ENCODE data around the gene ZNF689. TPM values are rescaled to one million over a fixed set of nuclear protein-coding genes. Genes with fewer than 3 reads are reported as not detected.
A peak's percentile ranks its signal among the peaks of the same experiment; 100 is the strongest.

ZNF689 gene
- total RNA-seq, 1 experiment from 2014 or later = 11.7 TPM

GRCh38 chr16:30588651-30589050 is 21.5 kb downstream of the ZNF689 start:
- TF ChIP-seq CTCF (IDR thresholded peaks at IDR 0.05; ENCODE audit: insufficient read depth in 1 of 2, low read depth in 1 of 2, low read length in 1 of 2, severe bottlenecking in 1 of 2, unreplicated experiment in 1 of 2) = no peak
- ChIA-PET POLR2A (no interaction called here), CTCF (no interaction called here)
- no peak overlapping the region for H3K27ac Mint-ChIP-seq (ENCODE audit: unreplicated experiment)
- H3K27me3 Mint-ChIP-seq (ENCODE audit: insufficient read depth, unreplicated experiment) = no peaks in the 10 kb centered on the region
- Histone ChIP-seq H3K4me3 (ENCODE audit: low read depth, low read length) (no peak overlapping the region), H3K4me1 (no peaks in the 10 kb centered on the region), H3K9me3 (no peaks in the 10 kb centered on the region), H3K36me3 (ENCODE audit: control insufficient read depth, insufficient read depth, low read length) (peaks cover 2% of the 10 kb centered on the region; the same call in 1 of the 2 replicates), H3K27me3 (replicated peaks; ENCODE audit: control insufficient read depth, insufficient read depth, low read length) (no peaks in the 10 kb centered on the region)
- peaks cover 14% of the 10 kb centered on the region for H3K36me3 Mint-ChIP-seq (ENCODE audit: insufficient read depth, unreplicated experiment)
- H3K9me3 Mint-ChIP-seq (ENCODE audit: unreplicated experiment) = no peaks in the 10 kb centered on the region
- no peak for DNase-seq
- no peak overlapping the region for H3K4me3 Mint-ChIP-seq (ENCODE audit: unreplicated experiment)
- no TSS peak for BruUV-seq (replicated peaks)
- intact Hi-C loops (cut with micrococcal nuclease; ENCODE audit: unreplicated experiment) = no loop called here
- no peaks in the 10 kb centered on the region for H3K4me1 Mint-ChIP-seq (ENCODE audit: low read depth, unreplicated experiment)

GRCh38 chr16:30585400-30586191 is 24.6 kb downstream of the ZNF689 start, which contains the start of gene ZNF785:
Gene ZNF785, minus strand, starts transcription at chr16:30585697. Its CDS starts 86 bp downstream, at chr16:30585611.
- peaks cover 36% of the 10 kb centered on the region for H3K36me3 Mint-ChIP-seq (ENCODE audit: insufficient read depth, unreplicated experiment)
- peak in 1 of 2 experiments; percentile 7 for TF ChIP-seq CTCF (IDR thresholded peaks at IDR 0.05; ENCODE audit: insufficient read depth in 1 of 2, low read depth in 1 of 2, low read length in 1 of 2, severe bottlenecking in 1 of 2, unreplicated experiment in 1 of 2)
- H3K4me3 ChIP-seq (ENCODE audit: low read depth, low read length) = peak within 1 kb of the TSS; percentile 69
- H3K4me1 Mint-ChIP-seq (ENCODE audit: low read depth, unreplicated experiment) = no peaks in the 10 kb centered on the region
- H3K27me3 ChIP-seq (replicated peaks; ENCODE audit: control insufficient read depth, insufficient read depth, low read length) = no peaks in the 10 kb centered on the region
- no peaks in the 10 kb centered on the region for H3K9me3 ChIP-seq
- POLR2A ChIA-PET = interaction anchor here (0.6 to 2.9 kb wide), 10 partner anchors 14 to 215 kb away, joined by 3 to 19 read pairs (median 4); partner anchors contain the start of genes FBRS, ZNF688, ZNF689 and ZNF747
- intact Hi-C loops (cut with micrococcal nuclease; ENCODE audit: unreplicated experiment) = loop anchor here (1.0 to 2.0 kb wide), 2 partner anchors 13 to 49 kb away; no protein-coding TSS in a partner anchor
- DNase-seq = peak; percentile 96 to 98
- peaks cover 2% of the 10 kb centered on the region; the same call in 1 of the 2 replicates for H3K36me3 ChIP-seq (ENCODE audit: control insufficient read depth, insufficient read depth, low read length)
- H3K27ac Mint-ChIP-seq (ENCODE audit: unreplicated experiment) = peak within 1 kb of the TSS; percentile 91
- CTCF ChIA-PET = interaction anchor here (0.7 to 2.4 kb wide), 7 partner anchors 13 to 156 kb away, joined by 3 to 10 read pairs (median 4); partner anchors contain the start of genes DCTPP1, FBRS, PRR14 and ZNF688
- BruUV-seq (replicated peaks) = TSS peak; percentile 69
- H3K9me3 Mint-ChIP-seq (ENCODE audit: unreplicated experiment) = no peaks in the 10 kb centered on the region
- peak within 1 kb of the TSS; percentile 91 for H3K4me3 Mint-ChIP-seq (ENCODE audit: unreplicated experiment)
- no peaks in the 10 kb centered on the region for H3K27me3 Mint-ChIP-seq (ENCODE audit: insufficient read depth, unreplicated experiment)
- H3K4me1 ChIP-seq = no peaks in the 10 kb centered on the region

GRCh38 chr16:30585022-30585399 is 25.2 kb downstream of the ZNF689 start:
- no peaks in the 10 kb centered on the region for H3K9me3 ChIP-seq
- H3K4me1 ChIP-seq = no peaks in the 10 kb centered on the region
- H3K27me3 ChIP-seq (replicated peaks; ENCODE audit: control insufficient read depth, insufficient read depth, low read length) = no peaks in the 10 kb centered on the region
- intact Hi-C loops (cut with micrococcal nuclease; ENCODE audit: unreplicated experiment) = loop anchor here (1.0 to 2.0 kb wide), 2 partner anchors 13 to 50 kb away; no protein-coding TSS in a partner anchor
- no peaks in the 10 kb centered on the region for H3K9me3 Mint-ChIP-seq (ENCODE audit: unreplicated experiment)
- DNase-seq = no peak
- ChIA-PET POLR2A (interaction anchor here (0.7 to 2.9 kb wide), 5 partner anchors 13 to 214 kb away, joined by 3 to 19 read pairs (median 4); partner anchors contain the start of genes ZNF688 and ZNF747), CTCF (interaction anchor here (0.7 to 2.4 kb wide), 4 partner anchors 13 to 155 kb away, joined by 4 to 10 read pairs (median 6); partner anchors contain the start of genes DCTPP1, ZNF688 and ZNF764)
- no peaks in the 10 kb centered on the region for H3K4me1 Mint-ChIP-seq (ENCODE audit: low read depth, unreplicated experiment)
- BruUV-seq (replicated peaks) = no TSS peak
- peak overlapping the region; percentile 91 for H3K4me3 Mint-ChIP-seq (ENCODE audit: unreplicated experiment)
- TF ChIP-seq CTCF (IDR thresholded peaks at IDR 0.05; ENCODE audit: insufficient read depth in 1 of 2, low read depth in 1 of 2, low read length in 1 of 2, severe bottlenecking in 1 of 2, unreplicated experiment in 1 of 2) = no peak
- peak overlapping the region; percentile 91 for H3K27ac Mint-ChIP-seq (ENCODE audit: unreplicated experiment)
- peak overlapping the region; percentile 69 for H3K4me3 ChIP-seq (ENCODE audit: low read depth, low read length)
- H3K36me3 Mint-ChIP-seq (ENCODE audit: insufficient read depth, unreplicated experiment) = peaks cover 36% of the 10 kb centered on the region
- H3K27me3 Mint-ChIP-seq (ENCODE audit: insufficient read depth, unreplicated experiment) = no peaks in the 10 kb centered on the region
- H3K36me3 ChIP-seq (ENCODE audit: control insufficient read depth, insufficient read depth, low read length) = peaks cover 2% of the 10 kb centered on the region; the same call in 1 of the 2 replicates

Measured in Caco-2 (cell line).